Testis (tissue), 5 donors: ENCODE results near the gene RNPC3. TPM values are rescaled to one million over a fixed set of nuclear protein-coding genes. Genes with fewer than 3 reads are reported as not detected.

Experiments used
- DNase-seq: peaks from one replicate; pipeline ENCODE4 v3.0.0-alpha.2; 2019
- H3K27ac ChIP-seq, 2 donors: fragments of 200-600 bp; sonication (generic); one replicate each; pipeline ENCODE4 v1.5.1; 2019
- H3K27me3 ChIP-seq: fragments of 200-600 bp; sonication (generic); one replicate; pipeline ENCODE4 v1.5.1; 2019
- H3K36me3 ChIP-seq: fragments of 200-600 bp; sonication (generic); one replicate; pipeline ENCODE4 v1.5.1; 2017; ENCODE audit warnings: low read depth; ENCODE audit errors: missing control alignments
- H3K4me1 ChIP-seq: fragments of 200-600 bp; sonication (generic); one replicate; pipeline ENCODE4 v1.5.1; 2019
- H3K4me3 ChIP-seq, 2 donors: fragments of 200-600 bp; sonication (generic); one replicate each; pipeline ENCODE4 v1.5.1; 2017 to 2019
- H3K9me3 ChIP-seq: fragments of 200-600 bp; sonication (generic); one replicate; pipeline ENCODE4 v1.5.1; 2017
- POLR2A ChIP-seq: fragments of 450-650 bp; IDR thresholded peaks from one replicate; pipeline ENCODE4 v1.6.1; 2017; ENCODE audit warnings: antibody characterized with exemption, mild to moderate bottlenecking, moderate library complexity
- WGBS, 2 donors: methylation state at CpG; one replicate each; pipeline ENCODE4 v1.1.5; 2018; 5-methylcytosine and 5-hydroxymethylcytosine counted together
- intact Hi-C: fragments of 100-400 bp; cut with DNase I; formaldehyde crosslinking; loops from one replicate; pipeline ENCODE4 v1.15.1; 2023; ENCODE audit warnings: low total_unique reads
- long read RNA-seq, 2 donors: transcript quantifications; one replicate each; lab custom pipeline, GENCODE V29; 2026
- polyA plus RNA-seq: library from polyadenylated mRNA; stranded (reverse); fragments of 350-450 nt; fragmentation: Illumina TruSeq; extraction: RNeasy Lipid Tissue Mini Kit (QIAGEN cat#74804); gene quantifications from one replicate; pipeline ENCODE4 v1.2.3, GENCODE V29; 2014; ENCODE audit warnings: low read depth, low replicate concordance; ENCODE audit not compliant: insufficient read depth
- total RNA-seq, 2 donors: library from RNA; depleted of rRNA; stranded (reverse); fragments of >200 nt; gene quantifications; one replicate each; pipeline ENCODE4 v1.2.3, GENCODE V29; 2016
- TF ChIP-seq, protein P1 (sequence below), 3 experiments: fragments of 450-650 bp in 2 of 3; fragments of 200-600 bp in 1 of 3; sonication (generic) in 1 of 3; IDR thresholded peaks; one replicate each; pipeline ENCODE4 v1.5.1; 2016 to 2019; ENCODE audit warnings: antibody characterized with exemption in 3 of 3, mild to moderate bottlenecking in 2 of 3, moderate library complexity in 1 of 3

Gene RNPC3, protein sequence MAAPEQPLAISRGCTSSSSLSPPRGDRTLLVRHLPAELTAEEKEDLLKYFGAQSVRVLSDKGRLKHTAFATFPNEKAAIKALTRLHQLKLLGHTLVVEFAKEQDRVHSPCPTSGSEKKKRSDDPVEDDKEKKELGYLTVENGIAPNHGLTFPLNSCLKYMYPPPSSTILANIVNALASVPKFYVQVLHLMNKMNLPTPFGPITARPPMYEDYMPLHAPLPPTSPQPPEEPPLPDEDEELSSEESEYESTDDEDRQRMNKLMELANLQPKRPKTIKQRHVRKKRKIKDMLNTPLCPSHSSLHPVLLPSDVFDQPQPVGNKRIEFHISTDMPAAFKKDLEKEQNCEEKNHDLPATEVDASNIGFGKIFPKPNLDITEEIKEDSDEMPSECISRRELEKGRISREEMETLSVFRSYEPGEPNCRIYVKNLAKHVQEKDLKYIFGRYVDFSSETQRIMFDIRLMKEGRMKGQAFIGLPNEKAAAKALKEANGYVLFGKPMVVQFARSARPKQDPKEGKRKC
- total RNA-seq (10 to 100 TPM; 48.6 to 62.0 TPM), polyA plus RNA-seq (18.7 TPM)
- long read RNA-seq, donor 1, partial matches to known transcripts, result 5 of 7 reads
- long read RNA-seq, donor 1, other reads (novel, unspliced or antisense), result 0 of 7 reads
- long read RNA-seq, donor 2, partial matches to known transcripts, result 0 of 5 reads
- long read RNA-seq, donor 2, other reads (novel, unspliced or antisense), result 0 of 5 reads

DNA sequence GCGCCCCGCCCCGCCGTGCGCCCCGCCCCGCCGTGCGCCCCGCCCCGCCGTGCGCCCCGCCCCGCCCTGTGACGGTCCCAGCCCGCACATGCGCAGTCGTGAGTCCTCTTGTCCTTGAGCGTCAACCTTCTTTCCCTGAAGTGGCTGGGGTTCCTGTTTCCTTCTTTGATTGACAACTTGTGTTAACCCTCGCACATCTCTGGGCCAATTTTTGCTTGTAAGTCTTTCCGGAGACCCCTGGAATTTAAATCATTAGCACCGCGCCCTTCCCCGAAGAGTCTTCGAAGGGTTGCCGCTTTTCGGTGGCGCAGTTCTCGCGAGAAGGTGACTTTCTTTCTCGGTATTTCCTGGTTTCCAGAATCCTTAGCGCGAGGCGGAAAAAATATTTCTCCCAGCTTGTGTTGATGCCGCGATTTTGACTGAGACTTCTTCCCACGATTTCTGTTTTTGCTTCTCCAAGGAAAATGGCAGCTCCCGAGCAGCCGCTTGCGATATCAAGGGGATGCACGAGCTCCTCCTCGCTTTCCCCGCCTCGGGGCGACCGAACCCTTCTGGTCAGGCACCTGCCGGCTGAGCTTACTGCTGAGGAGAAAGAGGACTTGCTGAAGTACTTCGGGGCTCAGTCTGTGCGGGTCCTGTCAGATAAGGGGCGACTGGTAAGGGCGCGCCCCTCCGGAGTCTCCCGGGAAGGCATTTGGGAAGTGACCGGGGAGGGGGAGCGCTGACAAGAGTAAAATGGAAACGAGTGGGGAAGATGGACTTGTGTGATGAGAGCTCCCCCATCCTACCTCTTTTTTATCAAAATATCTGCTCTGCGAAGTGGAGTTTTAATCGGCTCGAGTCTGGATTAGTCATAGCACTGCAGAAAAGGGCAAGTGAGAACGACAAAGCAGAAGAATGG is at the start of gene RNPC3:
Gene RNPC3, plus strand, starts transcription at position 93 of the 901 bp plus-strand sequence. Its CDS starts 372 bp downstream, at position 465.
- peak; percentile 91 for DNase-seq
- Histone ChIP-seq H3K27me3 (no peaks in the 10 kb centered on the region), H3K9me3 (no peaks in the 10 kb centered on the region), H3K36me3 (no peaks in the 10 kb centered on the region), H3K4me1 (peaks cover 4% of the 10 kb centered on the region), H3K4me3 (peak within 1 kb of the TSS; percentile 92 to 98), H3K27ac (peak within 1 kb of the TSS; percentile 92 to 97)
- intact Hi-C loops, result no loop called here
- WGBS, 2 donors, result 1% methylated on average over 42 to 46 of the region's 62 CpGs
- TF ChIP-seq, protein P1, sequence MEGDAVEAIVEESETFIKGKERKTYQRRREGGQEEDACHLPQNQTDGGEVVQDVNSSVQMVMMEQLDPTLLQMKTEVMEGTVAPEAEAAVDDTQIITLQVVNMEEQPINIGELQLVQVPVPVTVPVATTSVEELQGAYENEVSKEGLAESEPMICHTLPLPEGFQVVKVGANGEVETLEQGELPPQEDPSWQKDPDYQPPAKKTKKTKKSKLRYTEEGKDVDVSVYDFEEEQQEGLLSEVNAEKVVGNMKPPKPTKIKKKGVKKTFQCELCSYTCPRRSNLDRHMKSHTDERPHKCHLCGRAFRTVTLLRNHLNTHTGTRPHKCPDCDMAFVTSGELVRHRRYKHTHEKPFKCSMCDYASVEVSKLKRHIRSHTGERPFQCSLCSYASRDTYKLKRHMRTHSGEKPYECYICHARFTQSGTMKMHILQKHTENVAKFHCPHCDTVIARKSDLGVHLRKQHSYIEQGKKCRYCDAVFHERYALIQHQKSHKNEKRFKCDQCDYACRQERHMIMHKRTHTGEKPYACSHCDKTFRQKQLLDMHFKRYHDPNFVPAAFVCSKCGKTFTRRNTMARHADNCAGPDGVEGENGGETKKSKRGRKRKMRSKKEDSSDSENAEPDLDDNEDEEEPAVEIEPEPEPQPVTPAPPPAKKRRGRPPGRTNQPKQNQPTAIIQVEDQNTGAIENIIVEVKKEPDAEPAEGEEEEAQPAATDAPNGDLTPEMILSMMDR (IDR thresholded peaks at IDR 0.05), result no peak
- TF ChIP-seq POLR2A, result no peak

DNA sequence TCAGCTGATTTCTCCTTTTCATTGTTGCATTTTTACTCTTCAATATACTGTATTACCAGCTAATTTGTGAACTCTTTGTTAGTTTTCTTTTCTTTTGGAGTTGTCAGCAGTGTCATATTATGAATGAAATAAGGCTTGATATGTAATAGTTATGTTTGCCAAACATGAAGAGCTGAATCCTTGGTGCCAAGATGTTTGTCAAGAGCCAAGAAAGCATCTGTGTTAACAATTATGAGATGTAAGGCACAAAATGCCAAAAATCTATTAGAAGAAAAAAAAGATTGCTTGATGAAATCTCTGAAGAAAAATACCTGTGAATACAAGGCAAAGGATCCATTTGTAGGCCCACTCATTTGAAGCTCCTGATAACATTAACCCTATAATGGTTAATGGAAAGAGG is 48.4 kb upstream of the RNPC3 start:
- Histone ChIP-seq H3K4me1 (no peaks in the 10 kb centered on the region), H3K4me3 (no peak overlapping the region), H3K27ac (no peak overlapping the region), H3K36me3 (no peaks in the 10 kb centered on the region), H3K9me3 (no peaks in the 10 kb centered on the region), H3K27me3 (no peaks in the 10 kb centered on the region)
- DNase-seq, result no peak
- no peak for TF ChIP-seq POLR2A
- TF ChIP-seq, protein P1 (IDR thresholded peaks at IDR 0.05), result no peak
- intact Hi-C loops, result no loop called here

DNA sequence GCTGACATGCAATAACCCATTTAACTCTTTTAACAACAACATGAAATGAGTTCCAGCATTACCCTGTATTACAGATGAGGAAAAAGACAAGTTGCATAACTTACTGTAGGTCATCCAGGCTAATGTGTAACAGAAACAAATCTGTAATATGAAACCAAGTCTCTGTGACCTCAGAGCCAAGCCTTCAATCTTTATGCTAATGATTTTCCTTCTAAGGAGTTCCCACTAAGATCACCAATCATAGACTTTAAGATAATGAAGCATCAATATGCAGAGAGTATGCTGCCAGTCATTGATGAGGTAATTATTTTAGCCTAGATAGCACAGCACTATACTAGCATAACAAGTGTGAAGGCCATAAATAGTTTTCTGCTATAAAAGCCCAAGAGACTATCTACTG is 35.6 kb upstream of the RNPC3 start:
- no peak for DNase-seq
- TF ChIP-seq, protein P1 (IDR thresholded peaks at IDR 0.05), result no peak
- no peak for TF ChIP-seq POLR2A

DNA sequence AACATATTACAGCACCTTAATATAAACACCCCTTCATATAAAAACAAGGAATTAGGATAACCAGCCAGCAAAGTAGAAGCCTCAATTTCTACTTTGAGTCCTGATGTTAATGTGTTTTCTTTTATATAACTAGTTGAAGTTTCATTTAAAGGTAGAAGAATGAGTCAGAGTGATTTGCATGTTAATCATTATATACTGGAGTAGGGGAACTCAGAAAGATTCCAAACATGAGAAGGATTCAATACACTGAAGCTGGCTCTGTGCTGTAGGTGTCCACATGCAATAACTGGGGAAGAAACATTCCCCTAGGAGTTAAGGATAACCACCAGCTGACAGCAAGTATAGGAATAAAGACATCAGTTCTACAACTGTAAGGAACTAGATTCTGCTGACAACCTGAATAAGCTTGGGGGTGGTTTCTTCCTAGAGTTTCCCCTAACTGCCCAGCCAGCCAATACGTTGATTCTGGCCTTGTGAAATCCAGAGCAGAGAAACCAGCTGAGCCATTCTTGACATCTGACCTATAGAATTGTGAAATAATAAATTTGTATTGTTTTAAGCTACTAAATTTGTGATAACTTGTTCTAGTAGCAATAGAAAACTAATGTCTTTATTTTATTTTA is 33.4 kb upstream of the RNPC3 start:
- intact Hi-C loops, result no loop called here
- Histone ChIP-seq H3K36me3 (no peaks in the 10 kb centered on the region), H3K4me1 (no peaks in the 10 kb centered on the region), H3K4me3 (no peak overlapping the region), H3K9me3 (no peaks in the 10 kb centered on the region), H3K27ac (no peak overlapping the region), H3K27me3 (no peaks in the 10 kb centered on the region)
- TF ChIP-seq, protein P1 (IDR thresholded peaks at IDR 0.05), result no peak
- no peak for TF ChIP-seq POLR2A
- 85 to 88% methylated on average over 1 of the region's 1 CpG for WGBS, 2 donors
- no peak for DNase-seq

More for the DNA sequence above, 35.6 kb upstream of the RNPC3 start:
- Histone ChIP-seq H3K36me3 (no peaks in the 10 kb centered on the region), H3K9me3 (no peaks in the 10 kb centered on the region), H3K4me3 (no peak overlapping the region), H3K27me3 (no peaks in the 10 kb centered on the region), H3K27ac (no peak overlapping the region), H3K4me1 (no peaks in the 10 kb centered on the region)
- intact Hi-C loops, result no loop called here
